MCF 10A (cell line): ENCODE measurements around the gene ASPG. TPM values are rescaled to one million over a fixed set of nuclear protein-coding genes. Genes with fewer than 3 reads are reported as not detected.

Experiments used
- BruUV-seq: library from RNA; stranded (reverse); fragments of 400-500 nt; replicated peaks from 2 replicates; lab custom pipeline; 2021; lab: Mats Ljungman, UMichigan
- CTCF ChIA-PET: fragments of 300-600 bp; sonication (Branson Sonifier 250); formaldehyde crosslinking; extraction: SDS; loops from one replicate; lab custom pipeline; 2021; ENCODE audit warnings: antibody characterized with exemption, inconsistent platforms; lab: Yijun Ruan, JAX
- POLR2A ChIA-PET: fragments of 300-600, 350-650 bp; sonication (Branson Sonifier 250); formaldehyde crosslinking; extraction: SDS; loops from one replicate; lab custom pipeline; 2020; ENCODE audit warnings: antibody characterized with exemption, inconsistent platforms; lab: Yijun Ruan, JAX
- DNase-seq: peaks from one replicate; pipeline ENCODE4 v3.0.0-alpha.2; 2018; ENCODE audit not compliant: unreplicated experiment
- H3K27ac Mint-ChIP-seq: one replicate; pipeline ENCODE4 v1.8.0; 2022; ENCODE audit warnings: mild to moderate bottlenecking, low read depth, mixed read lengths; ENCODE audit not compliant: unreplicated experiment
- H3K27me3 Mint-ChIP-seq: one replicate; pipeline ENCODE4 v1.8.0; 2022; ENCODE audit warnings: mixed read lengths; ENCODE audit not compliant: insufficient read depth, unreplicated experiment
- H3K36me3 Mint-ChIP-seq: one replicate; pipeline ENCODE4 v1.8.0; 2022; ENCODE audit warnings: mild to moderate bottlenecking, moderate library complexity, mixed read lengths; ENCODE audit not compliant: insufficient read depth, unreplicated experiment
- H3K4me1 Mint-ChIP-seq: one replicate; pipeline ENCODE4 v1.8.0; 2022; ENCODE audit warnings: mixed read lengths; ENCODE audit not compliant: insufficient read depth, unreplicated experiment
- H3K4me3 Mint-ChIP-seq: one replicate; pipeline ENCODE4 v1.8.0; 2022; ENCODE audit warnings: mild to moderate bottlenecking, moderate library complexity, mixed read lengths; ENCODE audit not compliant: unreplicated experiment
- H3K9me3 Mint-ChIP-seq: one replicate; pipeline ENCODE4 v1.8.0; 2022; ENCODE audit warnings: mixed read lengths; ENCODE audit not compliant: unreplicated experiment
- CTCF ChIP-seq: fragments of 200-600 bp; IDR thresholded peaks from one replicate; pipeline ENCODE4 v1.8.0; 2022; ENCODE audit warnings: antibody characterized with exemption, mild to moderate bottlenecking; ENCODE audit not compliant: unreplicated experiment
- intact Hi-C: fragments of 100-400 bp; cut with micrococcal nuclease; formaldehyde crosslinking; loops from 2 replicates; pipeline ENCODE4 v1.14.1; 2022
- total RNA-seq: library from RNA; stranded (reverse); gene quantifications from 2 replicates; pipeline ENCODE4 v1.2.3, GENCODE V29; 2022

The ASPG gene
- total RNA-seq, 1 experiment from 2014 or later: 0.12 TPM

- Mint-ChIP-seq H3K4me3 (no peak overlapping the region), H3K27me3 (peaks cover 29% of the 10 kb centered on the region), H3K9me3 (peaks cover 48% of the 10 kb centered on the region), H3K36me3 (no peaks in the 10 kb centered on the region), H3K27ac (no peak overlapping the region), H3K4me1 (no peaks in the 10 kb centered on the region)
- POLR2A ChIA-PET: no interaction called here
- CTCF ChIA-PET: interaction anchor here (1.1 to 1.3 kb wide), 2 partner anchors 10 to 60 kb away, joined by 3 to 4 read pairs; no protein-coding TSS in a partner anchor
- TF ChIP-seq CTCF: no peak
- no TSS peak for BruUV-seq
- intact Hi-C loops: no loop called here
- no peak for DNase-seq
Measured at GRCh38 chr14:104125011-104125410, 39.5 kb downstream of the ASPG start.

GRCh38 chr14:104126753-104127152 is 41.3 kb downstream of the ASPG start:
- H3K4me1 Mint-ChIP-seq: no peaks in the 10 kb centered on the region
- ChIA-PET POLR2A (no interaction called here), CTCF (interaction anchor here (0.5 to 9.7 kb wide), 4 partner anchors 33 to 329 kb away, joined by 3 to 156 read pairs (median 6); no protein-coding TSS in a partner anchor)
- H3K9me3 Mint-ChIP-seq: peaks cover 50% of the 10 kb centered on the region
- BruUV-seq: no TSS peak
- intact Hi-C loops: no loop called here
- no peak for TF ChIP-seq CTCF
- no peaks in the 10 kb centered on the region for H3K36me3 Mint-ChIP-seq
- peaks cover 26% of the 10 kb centered on the region for H3K27me3 Mint-ChIP-seq
- no peak for DNase-seq
- no peak overlapping the region for H3K4me3 Mint-ChIP-seq
- H3K27ac Mint-ChIP-seq: no peak overlapping the region

- Mint-ChIP-seq H3K36me3 (no peaks in the 10 kb centered on the region), H3K4me3 (no peak overlapping the region), H3K9me3 (peaks cover 45% of the 10 kb centered on the region), H3K27me3 (peaks cover 34% of the 10 kb centered on the region), H3K27ac (no peak overlapping the region), H3K4me1 (no peaks in the 10 kb centered on the region)
- no peak for DNase-seq
- TF ChIP-seq CTCF: no peak
- intact Hi-C loops: no loop called here
- BruUV-seq: no TSS peak
- CTCF ChIA-PET: interaction anchor here (0.6 to 9.7 kb wide), 7 partner anchors 8 to 473 kb away, joined by 3 to 156 read pairs (median 3); no protein-coding TSS in a partner anchor
- POLR2A ChIA-PET: interaction anchor here (0.6 kb wide), 2 partner anchors 336 to 1595 kb away, joined by 3 read pairs; no protein-coding TSS in a partner anchor
Measured at GRCh38 chr14:104128981-104129380, 43.5 kb downstream of the ASPG start.

GRCh38 chr14:104129556-104129955 is 44.1 kb downstream of the ASPG start:
- Mint-ChIP-seq H3K36me3 (no peaks in the 10 kb centered on the region), H3K9me3 (peaks cover 41% of the 10 kb centered on the region), H3K27me3 (peaks cover 39% of the 10 kb centered on the region), H3K4me1 (no peaks in the 10 kb centered on the region), H3K27ac (no peak overlapping the region), H3K4me3 (no peak overlapping the region)
- POLR2A ChIA-PET: interaction anchor here (0.6 kb wide), 1 partner anchor 1596 kb away, joined by 3 read pairs; no protein-coding TSS in a partner anchor
- no peak for TF ChIP-seq CTCF
- BruUV-seq: no TSS peak
- DNase-seq: no peak
- intact Hi-C loops: no loop called here
- CTCF ChIA-PET: interaction anchor here (0.6 to 9.7 kb wide), 11 partner anchors 9 to 1443 kb away, joined by 3 to 156 read pairs (median 4); no protein-coding TSS in a partner anchor
